Stimulated activated CD8-positive, alpha-beta memory T cell treated with anti-CD3 and anti-CD28 coated beads, Interleukin-4, amount 100 ng/mL, for 4 hours (primary cell): ENCODE results near the gene UTF1.
"Not testable (repeated sequence)": the region's sequence is repeated elsewhere in the genome, so short reads cannot be mapped to it uniquely, and the experiment has no call there.

Experiments used
- DNase-seq, 2 donors: peaks; one replicate each; pipeline ENCODE4 v3.0.0-alpha.2; 2020; ENCODE audit warnings: low read depth in 2 of 2, low spot score in 1 of 2

Gene UTF1

DNA sequence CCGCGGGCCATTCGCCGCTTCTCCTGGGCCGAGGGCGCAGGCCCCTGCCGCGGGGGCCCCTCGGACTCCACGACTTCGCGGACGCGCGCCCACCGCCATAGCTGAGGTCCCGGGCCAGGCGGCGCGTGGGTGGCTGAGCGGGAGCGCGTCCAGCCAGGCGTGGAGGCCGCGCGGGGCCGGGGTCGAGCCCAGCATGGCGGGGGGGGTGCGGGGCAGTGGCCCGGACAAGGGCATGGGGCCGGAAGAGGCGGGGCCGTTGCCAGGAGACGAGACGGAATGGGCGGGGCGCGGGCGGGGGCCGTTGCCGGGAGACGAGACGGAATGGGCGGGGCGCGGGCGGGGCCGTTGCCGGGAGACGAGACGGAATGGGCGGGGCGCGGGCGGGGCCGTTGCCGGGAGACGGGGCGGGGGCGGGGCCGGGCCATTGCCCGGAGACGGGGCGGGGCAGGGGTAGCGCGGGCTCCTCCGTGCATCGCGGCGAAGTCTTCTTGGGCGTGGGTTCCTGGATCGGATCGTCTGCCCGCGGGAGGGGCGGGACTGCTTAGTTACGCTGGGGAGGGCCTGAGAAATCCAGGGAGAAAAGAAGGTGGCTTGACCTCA is 31.8 kb downstream of the UTF1 start:
- peak; percentile 52 to 71 for DNase-seq

DNA sequence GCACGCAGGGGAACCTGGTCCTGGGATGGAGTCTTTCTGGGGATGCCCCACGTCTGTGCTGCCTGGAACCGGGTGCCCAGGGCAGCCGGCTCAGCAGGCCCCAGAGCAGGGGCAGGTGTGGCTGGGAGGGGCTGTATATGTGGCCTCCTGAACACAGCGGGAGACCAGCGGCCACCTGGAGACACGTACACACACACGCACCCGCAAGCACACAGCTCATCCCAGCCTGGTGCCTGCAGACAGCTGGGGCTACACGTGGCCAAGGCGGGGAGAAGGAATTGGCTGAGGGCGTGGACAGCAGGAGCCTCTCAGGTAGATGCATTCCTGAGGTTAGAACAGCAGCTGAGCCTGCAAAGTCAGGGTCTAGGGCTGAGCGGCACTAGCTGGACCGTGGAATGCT is 32.7 kb downstream of the UTF1 start:
- DNase-seq: no peak

- DNase-seq: no peak
Observed at GRCh38 chr10:133263674-133264073, 33.7 kb downstream of the UTF1 start.

DNA sequence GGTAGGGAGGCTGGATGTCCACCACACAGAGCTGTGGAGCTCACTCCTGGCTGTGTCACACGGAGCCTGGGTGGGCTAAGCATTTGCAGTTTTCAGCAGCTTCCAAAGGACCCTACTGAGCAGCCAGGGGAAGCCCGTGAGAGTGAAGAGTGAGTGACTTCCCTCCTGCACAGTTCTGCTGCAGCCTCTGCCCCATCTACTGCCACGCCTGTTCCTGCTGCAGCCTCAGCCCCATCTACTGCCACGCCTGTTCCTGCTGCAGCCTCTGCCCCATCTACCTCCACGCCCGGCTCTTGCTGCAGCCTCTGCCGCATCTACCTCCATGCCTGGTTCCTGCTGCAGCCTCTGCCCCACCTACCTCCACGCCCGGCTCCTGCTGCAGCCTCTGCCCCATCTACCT is 34.4 kb downstream of the UTF1 start:
- DNase-seq: no peak

- DNase-seq: not testable (repeated sequence)
Observed at GRCh38 chr10:133265052-133265451, 35.0 kb downstream of the UTF1 start.

DNA sequence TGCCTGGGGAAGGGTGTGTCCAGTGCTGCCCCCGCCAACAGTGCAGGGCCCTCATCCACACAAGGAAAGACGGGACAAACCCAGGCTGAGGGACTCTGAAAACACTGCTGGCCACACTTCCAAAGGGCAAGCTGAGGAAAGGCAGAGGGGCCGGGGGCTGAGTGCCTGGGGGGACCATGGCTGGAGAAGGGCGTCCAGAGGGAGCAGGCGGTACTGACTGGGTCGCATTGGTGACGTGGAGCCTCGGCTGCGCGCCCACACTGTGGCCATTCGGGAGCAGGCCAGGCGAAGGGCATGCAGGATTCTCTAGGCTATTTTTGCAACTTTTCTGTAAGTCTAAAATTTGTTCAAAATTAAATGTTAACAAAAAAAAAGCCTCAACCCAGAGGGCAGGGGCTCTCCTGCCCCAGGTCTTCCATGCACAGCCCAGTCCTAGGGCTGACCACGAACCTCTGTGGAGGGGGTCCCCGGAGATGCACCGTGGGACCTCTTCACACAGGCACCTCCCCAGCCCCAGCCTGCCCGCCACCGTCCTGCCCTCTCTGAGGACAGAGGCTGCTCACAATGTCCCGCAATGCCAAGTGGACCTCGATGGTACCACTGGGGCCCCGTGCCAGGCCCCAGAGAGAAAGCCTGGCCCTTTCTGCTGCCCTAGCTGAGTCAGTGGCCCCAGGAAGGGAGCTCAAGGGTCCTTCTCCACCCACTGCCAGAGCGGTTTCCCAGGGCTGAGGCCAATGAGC is 36.2 kb downstream of the UTF1 start:
- no peak for DNase-seq

GRCh38 chr10:133267293-133267692 is 37.3 kb downstream of the UTF1 start:
- DNase-seq: no peak

DNA sequence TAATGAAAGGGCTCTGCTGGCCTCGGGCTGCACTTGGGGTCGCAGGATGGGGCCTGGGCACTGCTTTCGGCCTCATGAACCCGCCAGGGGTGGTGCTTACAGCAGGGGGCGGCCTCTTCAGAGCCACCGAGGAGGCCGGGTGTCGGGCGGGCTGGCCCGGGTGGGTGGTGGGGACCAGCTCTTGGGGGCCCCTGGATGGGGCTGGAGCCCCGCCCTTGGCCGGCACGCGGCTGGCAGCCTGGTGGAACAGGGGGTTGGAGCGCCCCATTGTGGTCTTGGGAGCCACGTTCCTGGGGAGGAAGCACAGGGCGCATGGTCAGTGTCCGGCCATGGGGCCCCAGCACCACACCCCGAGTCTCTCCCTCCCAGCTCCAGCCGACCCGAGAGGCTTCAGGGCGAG is 37.8 kb downstream of the UTF1 start:
- DNase-seq: no peak

DNA sequence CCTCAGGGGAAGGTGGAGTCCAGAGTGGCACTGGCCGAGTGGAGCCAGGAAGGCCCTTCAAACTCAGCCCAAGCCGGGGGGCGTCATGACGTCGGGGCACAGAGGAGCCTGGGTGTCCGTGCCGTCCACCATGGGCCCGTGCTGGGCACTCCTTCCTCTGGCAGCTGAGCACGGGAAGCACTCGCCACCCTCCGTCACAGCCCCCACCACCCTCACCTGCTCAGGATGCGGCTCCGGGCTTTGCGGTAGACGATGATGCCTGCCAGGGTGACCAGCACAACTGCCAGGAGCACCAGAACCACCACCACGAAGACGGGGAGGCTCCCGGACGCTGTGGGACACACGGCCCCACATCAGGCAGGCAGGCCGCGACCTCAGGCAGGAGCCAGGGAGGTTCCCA is 38.5 kb downstream of the UTF1 start:
- DNase-seq: no peak

DNA sequence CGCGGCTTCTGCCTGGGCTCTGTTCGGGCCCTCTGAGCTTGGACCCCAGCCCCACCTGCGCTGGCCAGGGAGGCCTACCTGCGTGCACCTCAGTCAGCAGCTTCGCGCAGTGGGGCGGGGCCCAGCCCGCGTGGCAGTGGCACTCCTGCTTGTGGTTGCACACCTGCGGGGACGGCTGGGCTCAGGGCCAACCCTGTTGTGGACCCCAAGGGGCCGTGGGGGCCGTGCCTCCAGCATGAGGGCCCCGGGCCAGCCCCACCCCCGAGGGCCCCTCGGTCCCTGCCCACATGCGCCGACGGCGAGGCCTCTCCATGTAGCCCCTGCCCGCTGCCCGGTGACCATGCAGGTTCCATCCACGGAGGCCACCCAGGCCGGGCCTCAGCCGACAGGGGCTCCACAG is 39.4 kb downstream of the UTF1 start:
- DNase-seq: no peak

DNA sequence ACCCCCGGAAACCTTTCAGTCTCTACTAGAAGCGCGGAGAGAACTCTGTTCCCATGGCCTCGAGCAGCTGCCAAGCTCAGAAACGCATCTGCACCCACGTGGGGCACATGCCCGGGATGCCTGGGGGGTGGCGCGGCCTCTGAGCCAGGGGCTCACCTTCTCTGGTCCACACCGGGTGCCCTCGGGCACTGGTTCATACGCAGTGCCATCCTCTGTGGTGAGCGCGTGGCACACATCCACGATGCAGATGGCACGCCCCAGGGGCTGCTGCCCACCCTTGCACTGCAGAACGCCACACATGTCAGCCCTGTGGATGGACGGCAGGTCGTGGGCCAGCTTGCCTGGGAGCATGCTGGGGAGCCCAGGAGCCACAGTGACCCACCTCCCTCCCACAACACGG is 40.2 kb downstream of the UTF1 start:
- no peak for DNase-seq

- no peak for DNase-seq
Observed at GRCh38 chr10:133270773-133271297, 40.8 kb downstream of the UTF1 start.

DNA sequence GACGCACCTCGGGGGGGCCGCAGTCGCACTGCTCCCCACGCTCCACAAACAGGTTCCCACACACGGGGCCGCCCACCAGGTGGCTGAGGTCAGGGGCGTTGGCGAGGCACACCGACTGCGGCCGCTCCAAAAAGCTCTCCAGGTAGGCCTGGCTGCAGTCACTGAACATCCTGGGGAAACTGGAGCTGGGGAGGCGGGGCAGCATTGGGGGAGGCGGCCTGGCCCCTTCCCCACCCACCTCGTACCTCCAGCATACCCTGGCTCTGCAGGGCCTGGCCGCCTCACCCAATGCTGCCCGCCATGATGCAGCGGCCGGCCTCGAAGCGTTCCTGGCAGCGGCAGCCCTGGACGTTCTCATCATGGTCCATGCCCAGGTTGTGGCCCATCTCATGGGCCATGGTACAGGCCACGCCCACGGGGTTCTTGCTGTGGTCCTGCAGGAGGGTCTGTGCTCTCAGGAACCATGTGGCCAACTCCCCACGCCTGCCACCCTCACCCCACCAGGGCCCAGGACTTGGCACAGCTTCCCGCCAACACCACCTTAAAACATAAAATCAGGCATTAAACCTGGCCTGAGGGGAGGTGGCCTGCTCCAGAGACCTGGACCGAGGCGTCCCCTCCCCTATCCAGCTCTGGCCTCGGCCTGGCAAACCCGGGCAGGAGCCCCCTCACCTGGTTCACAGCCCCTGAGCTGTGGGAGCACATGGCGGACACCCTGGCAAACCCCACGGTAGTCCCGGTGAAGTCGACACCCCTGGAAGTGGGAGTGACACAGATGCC is 41.7 kb downstream of the UTF1 start:
- DNase-seq: no peak

DNA sequence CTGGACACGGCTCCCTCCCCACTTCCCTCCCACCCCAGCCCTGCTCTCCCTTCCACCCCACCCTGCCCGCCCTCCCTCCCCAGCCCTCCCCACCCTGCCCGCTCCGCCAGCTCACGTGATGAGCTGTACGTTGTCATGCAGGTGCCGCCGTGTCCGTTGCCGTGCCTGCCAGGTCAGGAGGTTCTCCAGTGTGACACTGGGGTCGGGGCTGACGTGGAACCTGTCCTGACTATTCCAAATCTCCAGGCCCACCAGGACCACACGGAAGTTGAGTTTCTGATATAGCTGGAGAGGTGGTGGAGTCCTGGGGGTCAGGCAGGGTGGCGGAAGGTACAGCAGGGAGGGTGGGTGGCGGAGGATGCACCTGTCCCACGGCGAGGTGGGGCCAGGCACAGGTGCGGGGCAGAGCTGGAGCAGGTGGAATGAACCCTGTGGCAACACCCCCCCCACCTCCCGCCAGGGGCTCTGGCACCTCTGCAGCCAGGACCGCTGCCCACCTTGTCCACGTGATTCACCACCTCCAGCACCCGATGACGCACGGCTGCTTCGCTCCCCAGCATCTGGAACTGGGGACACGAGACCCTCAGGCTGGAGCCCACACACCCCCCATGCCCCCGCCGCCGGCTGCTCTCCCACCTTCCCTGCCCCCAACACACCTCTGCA is 42.4 kb downstream of the UTF1 start:
- DNase-seq: no peak

DNA sequence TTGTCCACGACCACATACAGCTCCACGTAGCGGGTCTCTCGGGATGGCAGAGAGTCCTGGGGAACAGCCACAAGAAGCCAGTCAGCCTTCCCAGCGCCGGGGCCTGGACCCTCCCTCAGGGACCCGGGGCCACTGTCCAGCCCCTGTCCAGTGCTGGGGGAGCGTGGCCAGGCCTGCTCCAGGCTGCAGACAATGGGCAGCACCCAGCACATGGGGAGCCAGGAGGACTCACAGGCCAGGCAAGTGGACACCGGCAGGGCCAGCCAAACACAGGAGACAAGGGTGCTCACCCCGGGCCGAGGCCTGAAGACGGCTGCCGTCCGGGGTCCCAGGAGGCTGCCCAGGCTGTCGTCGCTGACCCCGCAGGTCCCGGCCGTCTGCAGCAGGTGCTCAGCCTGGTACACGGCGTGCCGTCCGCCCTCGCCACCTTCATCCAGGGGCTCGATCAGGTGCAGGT is 43.0 kb downstream of the UTF1 start:
- no peak for DNase-seq

GRCh38 chr10:133273534-133274143 is 43.6 kb downstream of the UTF1 start:
- no peak for DNase-seq

- peak; percentile 66 to 78 for DNase-seq
Observed at GRCh38 chr10:133274751-133275683, 45.0 kb downstream of the UTF1 start.

DNA sequence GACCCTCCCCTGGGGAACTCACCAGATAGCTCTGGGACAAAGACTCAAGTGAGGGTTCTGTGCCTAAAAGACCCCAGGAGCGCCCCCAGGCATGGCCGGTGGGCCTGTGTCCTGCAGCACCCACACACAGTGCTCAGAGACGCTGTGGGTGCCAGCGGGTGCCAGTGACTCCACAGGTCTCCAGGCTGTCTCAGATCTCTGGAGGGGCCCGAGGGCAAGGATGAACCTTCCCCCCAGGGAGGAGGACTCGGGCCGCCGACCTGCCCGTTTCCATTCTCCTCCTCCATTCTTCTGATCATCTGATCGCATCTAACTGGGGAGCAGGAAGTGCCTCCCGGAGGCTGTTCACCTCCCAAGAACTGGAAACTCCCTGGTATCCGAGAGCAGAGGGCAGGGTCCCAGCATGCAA is 45.7 kb downstream of the UTF1 start:
- no peak for DNase-seq

DNA sequence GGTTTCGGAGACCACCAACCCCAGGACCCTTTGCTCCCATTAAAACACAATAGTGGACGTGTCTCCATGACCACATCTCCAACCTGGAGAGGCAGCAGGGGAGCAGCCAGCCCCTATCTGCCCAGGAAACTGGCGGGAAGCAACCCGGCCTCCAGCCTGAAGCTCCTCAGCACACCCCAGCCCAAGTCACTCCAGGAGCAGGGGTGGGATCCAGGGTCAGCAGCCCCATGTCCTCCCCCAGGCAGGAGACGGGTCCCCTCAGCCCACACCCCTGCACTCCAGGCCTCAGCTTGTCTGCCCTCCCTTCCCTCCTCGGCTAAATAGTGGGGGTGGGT is 46.0 kb downstream of the UTF1 start:
- DNase-seq: no peak
